Measurements from ENCODE around the gene AGAP9. TPM values are rescaled to one million over a fixed set of nuclear protein-coding genes. Genes with fewer than 3 reads are reported as not detected.
"Not testable (repeated sequence)": the region's sequence is repeated elsewhere in the genome, so short reads cannot be mapped to it uniquely, and the experiment has no call there.

The AGAP9 gene
- total RNA-seq, 1 donor from 2014 or later = 22.8 TPM

GRCh38 chr10:47465216-47465917 is 58.1 kb downstream of the AGAP9 start:
- intact Hi-C loops (cut with DNase I); ATAC-seq; DNase-seq (ENCODE audit: low spot score): not testable (repeated sequence)

GRCh38 chr10:47462577-47463358 is 60.7 kb downstream of the AGAP9 start:
- intact Hi-C loops (cut with DNase I); DNase-seq (ENCODE audit: low spot score); ATAC-seq: not testable (repeated sequence)

GRCh38 chr10:47461261-47461687 is 62.2 kb downstream of the AGAP9 start:
- DNase-seq (ENCODE audit: low spot score) = peak; percentile 75
- peak; percentile 89 for ATAC-seq
- intact Hi-C loops (cut with DNase I) = not testable (repeated sequence)

- intact Hi-C loops (cut with DNase I) = no loop called here
- no peak for ATAC-seq
- DNase-seq (ENCODE audit: low spot score) = no peak
Measured at GRCh38 chr10:47458466-47459154, 64.8 kb downstream of the AGAP9 start.

- DNase-seq (ENCODE audit: low spot score) = no peak
- no peak for ATAC-seq
- intact Hi-C loops (cut with DNase I) = no loop called here
Measured at GRCh38 chr10:47457826-47458225, 65.6 kb downstream of the AGAP9 start.

GRCh38 chr10:47457528-47457820 is 66.0 kb downstream of the AGAP9 start:
- ATAC-seq (no peak), DNase-seq (ENCODE audit: low spot score) (no peak)
- intact Hi-C loops (cut with DNase I) = no loop called here

- no peak for DNase-seq (ENCODE audit: low spot score)
- intact Hi-C loops (cut with DNase I) = no loop called here
Measured at GRCh38 chr10:47456794-47457527, 66.5 kb downstream of the AGAP9 start.

GRCh38 chr10:47456079-47456785 is 67.2 kb downstream of the AGAP9 start:
- ATAC-seq = no peak
- no peak for DNase-seq (ENCODE audit: low spot score)
- intact Hi-C loops (cut with DNase I) = no loop called here

More at GRCh38 chr10:47456794-47457527, 66.5 kb downstream of the AGAP9 start:
- ATAC-seq = peak; percentile 12

- DNase-seq (ENCODE audit: low spot score); intact Hi-C loops (cut with DNase I); ATAC-seq: not testable (repeated sequence)
Measured at GRCh38 chr10:47455350-47456078, 67.9 kb downstream of the AGAP9 start.

- intact Hi-C loops (cut with DNase I) = no loop called here
- DNase-seq (ENCODE audit: low spot score) (no peak), ATAC-seq (no peak)
Measured at GRCh38 chr10:47454780-47455058, 68.7 kb downstream of the AGAP9 start.

- no peak for DNase-seq (ENCODE audit: low spot score)
- ATAC-seq = no peak
- intact Hi-C loops (cut with DNase I) = no loop called here
Measured at GRCh38 chr10:47454008-47454779, 69.2 kb downstream of the AGAP9 start.

- no peak for ATAC-seq
- intact Hi-C loops (cut with DNase I) = no loop called here
- DNase-seq (ENCODE audit: low spot score) = no peak
Measured at GRCh38 chr10:47453141-47454007, 70.1 kb downstream of the AGAP9 start.

- intact Hi-C loops (cut with DNase I) = no loop called here
- DNase-seq (ENCODE audit: low spot score) (no peak), ATAC-seq (no peak)
Measured at GRCh38 chr10:47452495-47453140, 70.8 kb downstream of the AGAP9 start.

GRCh38 chr10:47451998-47452494 is 71.4 kb downstream of the AGAP9 start:
- intact Hi-C loops (cut with DNase I) = no loop called here
- ATAC-seq (no peak), DNase-seq (ENCODE audit: low spot score) (no peak)

Data from sciatic nerve (tissue), 2 donors.